OCI-LY3 (cell line): ENCODE data around the gene ADCY5.

ENCODE experiments used
- CTCF ChIP-seq: fragments of 200-600, 300-600 bp; sonication (generic); IDR thresholded peaks from 2 replicates; pipeline ENCODE4 v1.5.1; 2014; ENCODE audit warnings: antibody characterized with exemption, low read length, low read depth
- EZH2phosphoT487 ChIP-seq: fragments of 200-600 bp; shearing (Covaris generic); IDR thresholded peaks from 2 replicates; pipeline ENCODE4 v1.6.1; 2018; ENCODE audit warnings: antibody characterized with exemption, mixed run types, low read depth

GRCh38 chr3:123414973-123415775 lies 33.7 kb downstream of the ADCY5 start:
- TF ChIP-seq CTCF = no peak
- no peak for TF ChIP-seq EZH2phosphoT487
